Superior temporal gyrus (tissue), 1 donor: ENCODE data around the gene PAPPA.

Source experiments
- DNase-seq: peaks from one replicate; pipeline ENCODE4 v3.0.0-alpha.2; 2016; ENCODE audit errors: extremely low spot score

The PAPPA gene

GRCh38 chr9:116419181-116419580 is 265.6 kb downstream of the PAPPA start:
- DNase-seq = no peak

DNA sequence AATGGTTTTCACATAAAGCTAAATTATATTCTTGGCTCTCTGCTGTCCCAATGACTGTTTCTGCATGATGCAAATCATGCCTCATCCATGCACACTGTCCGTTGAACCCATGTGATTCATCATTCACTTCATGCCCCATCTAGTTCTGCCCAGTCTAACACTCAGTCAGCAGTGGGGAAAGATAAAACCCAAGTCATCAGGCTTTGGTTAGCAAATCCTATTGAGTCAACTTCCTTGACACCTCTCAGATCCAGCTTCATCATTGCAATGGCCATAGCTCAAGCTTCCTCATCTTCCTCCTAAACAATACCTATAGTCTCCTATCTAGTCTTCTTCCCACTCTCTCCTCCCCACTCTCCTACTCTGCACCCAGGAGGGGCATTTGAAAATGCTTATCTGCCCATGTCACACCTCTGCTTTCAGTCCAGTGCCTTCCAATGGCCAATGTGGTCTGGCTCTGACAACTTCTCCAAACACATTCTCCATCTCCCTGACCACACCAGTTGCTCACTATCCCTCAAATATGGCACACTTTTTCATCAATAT is 267.5 kb downstream of the PAPPA start:
- DNase-seq = no peak

DNA sequence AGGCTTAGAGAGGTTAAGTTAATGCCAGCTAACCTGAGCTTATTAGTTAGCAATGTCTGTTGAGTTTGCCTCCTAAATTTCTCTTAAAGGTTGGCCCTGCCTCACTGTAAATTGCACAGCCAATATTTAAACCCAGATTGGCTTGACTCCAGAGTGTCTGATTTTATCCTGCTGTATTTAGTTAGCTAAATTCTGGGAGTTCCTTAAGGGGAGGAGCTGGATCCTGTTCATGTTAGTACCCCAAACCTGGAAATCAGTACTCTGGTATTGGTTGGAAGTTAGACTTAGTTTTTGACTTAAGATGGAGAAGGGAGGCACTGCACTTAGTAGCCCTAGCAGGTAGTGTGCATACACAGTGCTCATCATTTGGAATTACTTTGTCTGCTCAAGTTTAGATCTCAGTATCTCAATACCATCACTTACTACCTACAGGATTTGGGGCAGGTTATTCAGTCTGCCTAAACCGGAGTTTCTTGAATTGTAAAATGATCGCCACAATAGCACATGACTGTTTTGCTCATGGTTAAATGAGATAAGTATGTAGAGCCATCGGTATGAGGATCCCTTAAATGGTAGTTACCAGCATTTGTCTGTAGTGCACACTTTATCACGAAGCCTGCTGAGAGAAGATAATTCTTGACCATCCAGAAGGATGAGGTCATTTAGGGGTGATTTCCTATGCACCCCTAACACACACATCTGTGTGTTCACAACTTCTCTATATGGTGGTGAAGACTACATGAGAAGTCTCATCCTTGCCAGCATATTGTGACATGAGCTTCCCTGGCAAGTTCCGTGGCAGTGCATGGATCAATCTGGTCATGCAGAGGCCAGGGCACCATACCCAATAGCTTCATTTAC is 268.8 kb downstream of the PAPPA start:
- DNase-seq = no peak

DNA sequence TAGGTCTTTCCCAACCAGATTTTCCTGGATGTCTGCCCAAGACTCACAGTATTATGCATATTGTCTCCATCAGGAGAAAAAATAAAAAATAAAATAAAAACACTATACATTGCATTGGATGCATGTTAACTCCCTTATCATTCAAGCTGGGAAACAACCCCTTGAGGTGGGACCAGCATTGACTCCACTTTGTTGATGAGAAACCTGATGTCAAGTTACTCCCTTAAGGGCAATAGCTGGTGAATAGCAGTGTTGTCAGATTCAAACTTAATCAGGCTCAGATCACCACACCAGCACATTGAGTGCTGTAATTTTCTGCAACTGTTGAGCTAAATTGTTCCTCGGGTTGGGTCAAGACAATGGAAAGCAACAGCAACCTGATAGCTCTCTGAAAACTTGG is 269.6 kb downstream of the PAPPA start:
- DNase-seq = no peak

DNA sequence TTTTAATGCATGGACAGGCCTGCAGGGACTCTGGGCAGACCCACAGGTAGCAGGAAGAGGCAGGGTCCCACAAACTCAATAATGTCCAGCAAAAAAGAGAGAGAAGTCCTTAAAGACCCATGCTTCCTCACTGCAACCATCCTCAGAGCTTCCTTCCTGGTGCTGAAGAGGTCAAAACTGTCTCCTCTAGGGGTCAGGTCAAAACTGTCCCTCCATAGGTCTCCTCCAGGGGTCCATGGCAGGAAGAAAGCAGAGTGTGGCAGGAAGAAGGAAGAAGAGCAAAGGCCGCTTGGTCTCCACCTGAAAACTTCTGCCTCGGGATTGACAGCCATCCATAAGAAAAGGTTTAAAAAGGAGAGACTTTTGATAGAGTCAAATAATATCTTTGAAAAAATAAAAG is 271.7 kb downstream of the PAPPA start:
- DNase-seq = no peak

DNA sequence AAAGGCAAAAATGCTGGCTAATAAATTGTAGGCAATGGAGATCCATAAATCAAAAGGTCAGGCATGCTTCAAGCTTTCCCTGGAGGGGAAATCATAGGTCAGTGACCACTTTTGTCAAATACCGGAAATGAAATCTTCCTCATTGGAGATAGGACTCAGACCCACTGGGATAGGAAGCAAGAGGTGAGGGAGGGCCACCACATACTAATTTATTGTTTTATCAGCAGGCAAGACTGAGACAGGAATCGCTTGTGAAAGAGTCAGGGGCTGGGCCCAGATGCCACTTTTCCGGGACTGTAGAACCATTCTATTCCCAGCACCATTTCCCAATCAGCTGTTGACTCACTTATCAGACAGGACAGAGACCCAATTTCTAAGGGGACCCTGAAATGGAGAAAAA is 277.3 kb downstream of the PAPPA start:
- DNase-seq = no peak

- DNase-seq = no peak
Measured at GRCh38 chr9:116432051-116432450, 278.5 kb downstream of the PAPPA start.

- no peak for DNase-seq
Measured at GRCh38 chr9:116434314-116434713, 280.7 kb downstream of the PAPPA start.

DNA sequence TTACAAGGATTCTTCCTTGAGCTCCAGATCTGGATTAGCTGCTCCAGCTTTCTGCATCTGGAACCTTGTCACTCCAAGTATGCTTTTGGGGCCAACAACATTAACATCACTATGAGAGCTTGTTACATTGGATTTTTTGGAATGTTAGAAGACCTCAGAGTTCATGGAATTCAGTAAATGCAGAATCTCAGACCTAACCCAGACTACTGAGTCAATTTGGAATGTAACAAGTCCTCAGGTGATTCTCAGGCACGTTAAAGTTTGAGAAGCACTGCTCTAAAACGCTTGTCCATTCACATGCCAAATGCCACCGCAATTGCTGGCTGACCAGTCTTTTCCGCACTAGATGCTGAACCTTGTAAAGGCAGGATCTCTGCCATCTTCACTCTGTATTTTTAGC is 282.1 kb downstream of the PAPPA start:
- no peak for DNase-seq

DNA sequence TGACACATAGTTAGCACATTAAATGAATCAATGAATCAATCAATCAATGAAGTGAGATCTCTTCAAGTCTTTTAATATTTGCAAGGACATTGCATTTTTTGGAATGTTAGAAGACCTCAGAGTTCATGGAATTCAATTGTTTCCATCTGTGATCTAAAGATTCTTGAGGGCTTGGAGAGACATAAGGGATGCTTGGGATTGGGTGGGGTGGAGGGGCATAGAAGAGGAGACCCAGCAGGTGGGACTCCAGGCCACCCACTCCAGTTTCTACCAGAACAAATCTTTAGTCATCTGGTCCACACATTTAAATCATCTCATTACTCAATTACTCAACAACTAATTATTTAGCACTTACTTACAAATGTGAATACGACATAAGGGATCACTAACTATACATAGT is 282.5 kb downstream of the PAPPA start:
- no peak for DNase-seq

DNA sequence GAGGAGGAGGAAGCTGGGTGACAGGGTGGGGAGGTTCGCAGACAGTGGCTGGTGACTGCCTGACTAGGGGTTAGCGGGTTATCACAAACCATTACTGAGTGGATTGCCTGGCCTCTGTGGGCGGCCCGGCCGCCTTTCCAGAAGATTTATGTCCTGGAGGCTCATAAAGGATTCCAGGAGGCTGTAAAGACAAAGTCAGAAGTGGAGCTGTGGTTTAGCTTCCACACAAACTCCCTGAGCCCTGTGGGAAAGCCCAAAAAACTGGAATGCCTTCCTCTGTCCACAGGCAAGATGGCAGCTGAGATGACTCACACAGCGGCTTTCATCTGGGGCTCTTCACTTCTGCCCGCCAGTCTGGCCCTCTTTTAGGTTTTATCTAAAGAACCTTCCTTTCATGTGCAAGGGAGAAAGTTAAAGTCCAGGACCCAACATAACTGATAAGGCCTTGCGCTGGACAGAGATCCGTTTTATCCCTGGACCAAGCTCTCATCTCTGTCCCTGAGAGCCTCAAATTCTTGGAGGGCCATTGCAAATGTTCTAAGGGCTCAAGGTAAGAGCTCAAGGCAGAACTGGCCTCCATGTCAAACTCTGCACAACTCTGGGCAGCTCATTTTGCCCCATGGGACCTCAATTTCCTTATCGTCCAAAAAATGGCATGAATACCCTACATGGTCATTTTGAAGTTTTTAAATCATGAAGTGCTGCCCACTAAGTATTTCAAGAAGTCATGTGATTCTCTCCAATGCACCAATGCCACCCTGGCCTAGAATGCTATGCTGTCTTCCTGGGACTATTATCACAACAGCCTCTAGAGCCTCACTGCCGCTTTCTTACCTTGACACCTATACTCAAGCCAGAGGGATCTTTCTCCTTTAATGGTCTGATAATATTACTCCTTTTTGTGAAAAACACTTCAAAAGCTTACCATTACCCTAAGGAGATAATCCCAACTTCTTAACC is 284.1 kb downstream of the PAPPA start:
- DNase-seq = no peak

GRCh38 chr9:116442528-116442927 is 288.9 kb downstream of the PAPPA start:
- DNase-seq = no peak

DNA sequence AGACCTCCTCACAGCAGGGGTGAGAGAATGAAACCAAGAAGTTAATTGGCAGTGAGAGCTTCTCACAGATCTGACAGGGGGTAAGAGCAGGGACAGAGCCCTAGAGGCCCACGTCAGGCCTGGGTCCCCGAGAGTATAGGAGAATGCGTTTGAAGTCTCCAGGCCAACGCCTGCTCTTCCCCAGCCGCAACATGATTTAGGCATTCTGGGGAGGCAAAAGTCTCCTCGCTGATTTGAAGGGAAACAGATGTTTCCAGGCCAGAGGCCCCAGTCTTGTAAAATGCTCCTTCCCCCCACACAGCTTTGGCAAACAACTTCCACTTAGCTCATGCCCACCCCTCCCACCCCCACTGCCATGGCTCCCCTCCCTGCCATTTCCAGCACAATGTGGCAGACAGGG is 294.3 kb downstream of the PAPPA start:
- DNase-seq = no peak

DNA sequence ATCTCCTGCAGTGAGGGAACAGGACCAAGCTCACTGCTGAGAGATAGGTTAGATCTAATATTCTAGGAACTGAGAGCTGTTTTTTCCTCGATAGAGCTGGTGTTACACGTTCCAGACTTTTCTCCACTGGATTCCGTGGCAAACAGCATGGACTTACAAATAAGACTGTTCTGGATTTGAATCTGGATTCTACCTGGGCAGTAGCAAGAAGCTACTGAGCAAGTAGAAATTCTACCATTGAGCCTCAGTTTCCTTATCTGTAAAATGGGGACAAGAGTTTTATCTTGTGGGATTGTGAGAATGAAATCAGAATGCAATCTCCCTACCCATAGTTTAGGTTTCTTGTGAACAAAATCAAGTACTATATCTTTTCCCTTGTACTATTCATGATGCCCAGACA is 294.8 kb downstream of the PAPPA start:
- DNase-seq = no peak

- no peak for DNase-seq
Measured at GRCh38 chr9:116449949-116450348, 296.4 kb downstream of the PAPPA start.

DNA sequence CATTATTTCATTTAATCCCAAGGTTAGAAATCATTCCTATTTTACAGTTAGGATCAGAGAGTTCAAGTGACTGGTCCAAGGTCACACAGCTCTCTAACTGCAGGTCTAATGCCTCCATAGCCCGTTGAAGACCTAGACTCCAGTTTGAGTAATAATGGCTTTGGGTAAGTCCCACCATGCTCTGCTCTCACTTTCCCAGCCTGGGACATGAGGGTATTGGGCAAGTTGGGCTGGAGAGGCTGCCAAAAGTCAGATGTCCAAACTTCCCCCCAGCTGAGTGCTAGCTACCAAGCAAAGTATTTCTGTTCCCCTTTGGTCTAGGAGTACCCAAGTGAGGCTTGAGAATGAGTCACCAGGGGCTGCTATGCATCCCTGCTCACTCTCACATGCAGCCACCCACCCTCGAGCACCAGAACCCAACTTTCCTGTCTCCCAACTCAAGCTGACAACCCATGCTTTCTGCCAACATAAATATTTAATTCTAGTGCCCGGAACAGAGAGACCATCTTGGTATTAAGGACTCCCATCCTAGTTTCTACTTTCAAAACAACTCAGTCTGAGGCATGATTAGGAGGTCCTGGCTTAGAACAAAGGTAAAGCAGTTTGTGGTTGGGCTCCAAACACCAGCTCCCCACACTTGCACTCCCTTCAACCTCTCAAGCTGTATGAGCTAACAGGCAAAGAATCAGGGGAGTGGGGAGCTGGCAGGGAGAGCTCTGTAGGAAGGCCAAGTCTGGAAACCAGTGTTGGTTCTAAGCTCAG is 297.0 kb downstream of the PAPPA start:
- no peak for DNase-seq

DNA sequence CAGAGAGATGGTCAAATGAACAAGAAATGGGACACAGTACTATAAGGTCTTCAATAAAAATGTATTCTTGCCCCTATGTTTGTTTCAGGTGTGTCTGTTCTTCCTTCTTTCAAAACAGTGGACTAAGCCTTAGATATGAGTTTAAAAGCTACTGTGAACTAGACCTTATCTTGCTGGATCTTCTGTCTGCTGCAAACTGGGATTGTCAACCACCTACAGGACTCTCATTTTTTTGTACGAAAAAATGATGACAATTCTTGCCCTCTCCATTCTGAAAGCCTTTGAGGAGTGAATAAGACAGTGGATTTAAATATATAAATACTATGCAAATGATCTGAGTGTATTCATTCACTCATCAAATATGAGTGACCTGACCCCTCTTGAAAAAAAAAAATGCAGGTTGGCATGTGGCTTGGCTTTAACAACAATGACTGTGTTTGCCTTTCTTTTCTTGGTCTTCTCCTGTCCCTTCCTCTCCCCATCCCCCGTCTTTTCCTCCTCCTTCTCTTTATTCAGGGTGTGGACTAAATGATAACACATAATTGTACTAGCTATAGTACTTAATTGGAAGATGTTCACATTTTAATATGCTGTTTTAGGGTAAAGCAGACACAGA is 298.0 kb downstream of the PAPPA start:
- DNase-seq = no peak
